ENCODE results near the gene ACSL3.
A peak's percentile ranks its signal among the peaks of the same experiment; 100 is the strongest.

ACSL3 gene

GRCh38 chr2:222939208-222939856 lies 78.5 kb downstream of the ACSL3 start:
- DNase-seq (ENCODE audit: low read depth in 1 of 2, low spot score in 1 of 2) = peak in 1 of 2 donors; percentile 14

GRCh38 chr2:222939979-222940378 lies 79.1 kb downstream of the ACSL3 start:
- DNase-seq (ENCODE audit: low read depth in 1 of 2, low spot score in 1 of 2) = no peak

- no peak for DNase-seq (ENCODE audit: low read depth in 1 of 2, low spot score in 1 of 2)
Measured at GRCh38 chr2:222941510-222942032, 80.7 kb downstream of the ACSL3 start.

GRCh38 chr2:222942561-222942960 lies 81.7 kb downstream of the ACSL3 start:
- no peak for DNase-seq (ENCODE audit: low read depth in 1 of 2, low spot score in 1 of 2)

- DNase-seq (ENCODE audit: low read depth in 1 of 2, low spot score in 1 of 2) = no peak
Measured at GRCh38 chr2:222942977-222943376, 82.1 kb downstream of the ACSL3 start.

GRCh38 chr2:222943820-222944219 lies 83.0 kb downstream of the ACSL3 start:
- no peak for DNase-seq (ENCODE audit: low read depth in 1 of 2, low spot score in 1 of 2)

GRCh38 chr2:222944552-222944951 lies 83.7 kb downstream of the ACSL3 start:
- DNase-seq (ENCODE audit: low read depth in 1 of 2, low spot score in 1 of 2) = no peak

GRCh38 chr2:222944971-222945740 lies 84.3 kb downstream of the ACSL3 start:
- DNase-seq (ENCODE audit: low read depth in 1 of 2, low spot score in 1 of 2) = no peak

GRCh38 chr2:222945887-222946286 lies 85.1 kb downstream of the ACSL3 start:
- DNase-seq (ENCODE audit: low read depth in 1 of 2, low spot score in 1 of 2) = no peak

- no peak for DNase-seq (ENCODE audit: low read depth in 1 of 2, low spot score in 1 of 2)
Measured at GRCh38 chr2:222946700-222947287, 86.0 kb downstream of the ACSL3 start.

- DNase-seq (ENCODE audit: low read depth in 1 of 2, low spot score in 1 of 2) = no peak
Measured at GRCh38 chr2:222949073-222949472, 88.2 kb downstream of the ACSL3 start.

- no peak for DNase-seq (ENCODE audit: low read depth in 1 of 2, low spot score in 1 of 2)
Measured at GRCh38 chr2:222949690-222950323, 89.0 kb downstream of the ACSL3 start.

GRCh38 chr2:222950638-222951285 lies 89.9 kb downstream of the ACSL3 start:
- no peak for DNase-seq (ENCODE audit: low read depth in 1 of 2, low spot score in 1 of 2)

GRCh38 chr2:222952204-222952603 lies 91.4 kb downstream of the ACSL3 start:
- DNase-seq (ENCODE audit: low read depth in 1 of 2, low spot score in 1 of 2) = no peak

- no peak for DNase-seq (ENCODE audit: low read depth in 1 of 2, low spot score in 1 of 2)
Measured at GRCh38 chr2:222955008-222955407, 94.2 kb downstream of the ACSL3 start.

- DNase-seq (ENCODE audit: low read depth in 1 of 2, low spot score in 1 of 2) = no peak
Measured at GRCh38 chr2:222959358-222959757, 98.5 kb downstream of the ACSL3 start.

- DNase-seq (ENCODE audit: low read depth in 1 of 2, low spot score in 1 of 2) = no peak
Measured at GRCh38 chr2:222960126-222960525, 99.3 kb downstream of the ACSL3 start.

GRCh38 chr2:222963641-222964040 lies 102.8 kb downstream of the ACSL3 start:
- no peak for DNase-seq (ENCODE audit: low read depth in 1 of 2, low spot score in 1 of 2)

- DNase-seq (ENCODE audit: low read depth in 1 of 2, low spot score in 1 of 2) = no peak
Measured at GRCh38 chr2:222964376-222965031, 103.7 kb downstream of the ACSL3 start.

- no peak for DNase-seq (ENCODE audit: low read depth in 1 of 2, low spot score in 1 of 2)
Measured at GRCh38 chr2:222965555-222965954, 104.7 kb downstream of the ACSL3 start.
